ENCODE data around the gene FIBIN.

DNA sequence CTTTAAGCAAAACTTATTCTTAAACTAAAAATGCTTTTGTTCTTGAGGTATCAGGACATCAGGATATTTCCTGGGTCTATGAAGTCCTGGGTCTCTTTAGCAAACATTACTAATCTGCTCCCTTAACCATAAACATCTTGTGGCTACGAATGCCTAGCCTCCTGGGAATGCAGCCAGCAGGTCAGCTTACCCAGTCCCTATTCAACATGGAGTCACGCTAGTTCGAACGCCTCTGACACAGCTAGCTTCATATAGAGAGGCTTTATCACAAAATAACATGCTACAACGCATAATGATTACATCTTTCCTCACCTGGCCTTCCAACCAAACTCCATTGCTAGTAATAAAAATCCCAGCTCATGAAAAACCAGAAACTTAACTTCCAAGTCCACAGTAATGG is 17.5 kb upstream of the FIBIN start:
- TF ChIP-seq POLR2AphosphoS5 (IDR thresholded peaks at IDR 0.05; ENCODE audit: insufficient read depth in 1 of 2, low read depth in 1 of 2) (no peak), POLR2A (IDR thresholded peaks at IDR 0.05) (no peak)
- TF ChIP-seq, protein P1, sequence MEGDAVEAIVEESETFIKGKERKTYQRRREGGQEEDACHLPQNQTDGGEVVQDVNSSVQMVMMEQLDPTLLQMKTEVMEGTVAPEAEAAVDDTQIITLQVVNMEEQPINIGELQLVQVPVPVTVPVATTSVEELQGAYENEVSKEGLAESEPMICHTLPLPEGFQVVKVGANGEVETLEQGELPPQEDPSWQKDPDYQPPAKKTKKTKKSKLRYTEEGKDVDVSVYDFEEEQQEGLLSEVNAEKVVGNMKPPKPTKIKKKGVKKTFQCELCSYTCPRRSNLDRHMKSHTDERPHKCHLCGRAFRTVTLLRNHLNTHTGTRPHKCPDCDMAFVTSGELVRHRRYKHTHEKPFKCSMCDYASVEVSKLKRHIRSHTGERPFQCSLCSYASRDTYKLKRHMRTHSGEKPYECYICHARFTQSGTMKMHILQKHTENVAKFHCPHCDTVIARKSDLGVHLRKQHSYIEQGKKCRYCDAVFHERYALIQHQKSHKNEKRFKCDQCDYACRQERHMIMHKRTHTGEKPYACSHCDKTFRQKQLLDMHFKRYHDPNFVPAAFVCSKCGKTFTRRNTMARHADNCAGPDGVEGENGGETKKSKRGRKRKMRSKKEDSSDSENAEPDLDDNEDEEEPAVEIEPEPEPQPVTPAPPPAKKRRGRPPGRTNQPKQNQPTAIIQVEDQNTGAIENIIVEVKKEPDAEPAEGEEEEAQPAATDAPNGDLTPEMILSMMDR (IDR thresholded peaks at IDR 0.05), result no peak
